Erythroblast (primary cell): ENCODE results near the gene CIAO1.

ENCODE experiments used
- GATA1 ChIP-seq: IDR thresholded peaks from 2 replicates; pipeline ENCODE4 v1.6.1; 2011; ENCODE audit warnings: low read depth, mild to moderate bottlenecking, control low read depth, low read length, moderate library complexity
- POLR2A ChIP-seq: IDR thresholded peaks from 2 replicates; pipeline ENCODE4 v1.6.1; 2011; ENCODE audit warnings: mild to moderate bottlenecking, low read length

DNA sequence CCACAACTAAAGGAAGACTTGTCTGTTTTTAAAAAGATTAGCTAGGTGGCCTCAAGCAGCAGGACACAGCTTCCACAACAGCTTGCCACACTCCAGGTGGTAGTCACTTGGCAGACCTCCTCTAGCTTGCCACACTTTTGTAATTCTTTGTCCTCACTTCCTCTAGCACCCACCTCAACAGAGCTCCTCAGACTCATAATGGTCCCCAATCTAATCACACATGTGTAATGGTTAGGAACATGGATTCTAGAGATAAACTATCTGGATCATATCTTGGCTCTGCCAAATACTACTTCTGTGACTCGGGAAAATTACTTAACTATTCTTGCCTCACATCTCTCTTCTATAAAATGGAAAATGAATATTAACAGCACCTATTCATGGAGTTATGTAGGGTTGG, 35.8 kb downstream of the CIAO1 start:
- TF ChIP-seq POLR2A = no peak
- TF ChIP-seq GATA1 = no peak
